ENCODE results near the gene B4GALT6. TPM values are rescaled to one million over a fixed set of nuclear protein-coding genes. Genes with fewer than 3 reads are reported as not detected.

B4GALT6 gene
- total RNA-seq, 4 donors from 2014 or later, result 3.0 to 6.5 (median 4.9) TPM

DNA sequence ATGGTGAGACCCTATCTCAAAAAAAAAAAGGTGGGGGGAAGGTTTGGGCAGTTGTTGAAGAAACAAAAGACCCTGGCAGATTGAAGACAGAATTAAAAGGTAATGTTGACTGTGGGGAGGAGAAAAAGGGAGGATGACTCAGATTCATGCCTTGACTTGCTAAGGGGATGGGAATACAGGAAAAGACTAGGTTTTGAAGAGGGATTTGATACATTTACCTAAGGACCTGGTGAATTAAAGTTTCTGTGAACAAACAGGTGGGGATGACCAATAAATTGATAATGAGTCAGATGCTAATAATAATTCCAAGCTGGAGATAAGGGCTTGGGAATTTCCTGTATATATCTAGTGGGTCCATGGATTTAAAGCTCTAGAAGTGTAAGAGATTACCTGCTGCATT is 65.1 kb downstream of the B4GALT6 start:
- TF ChIP-seq, protein P1, sequence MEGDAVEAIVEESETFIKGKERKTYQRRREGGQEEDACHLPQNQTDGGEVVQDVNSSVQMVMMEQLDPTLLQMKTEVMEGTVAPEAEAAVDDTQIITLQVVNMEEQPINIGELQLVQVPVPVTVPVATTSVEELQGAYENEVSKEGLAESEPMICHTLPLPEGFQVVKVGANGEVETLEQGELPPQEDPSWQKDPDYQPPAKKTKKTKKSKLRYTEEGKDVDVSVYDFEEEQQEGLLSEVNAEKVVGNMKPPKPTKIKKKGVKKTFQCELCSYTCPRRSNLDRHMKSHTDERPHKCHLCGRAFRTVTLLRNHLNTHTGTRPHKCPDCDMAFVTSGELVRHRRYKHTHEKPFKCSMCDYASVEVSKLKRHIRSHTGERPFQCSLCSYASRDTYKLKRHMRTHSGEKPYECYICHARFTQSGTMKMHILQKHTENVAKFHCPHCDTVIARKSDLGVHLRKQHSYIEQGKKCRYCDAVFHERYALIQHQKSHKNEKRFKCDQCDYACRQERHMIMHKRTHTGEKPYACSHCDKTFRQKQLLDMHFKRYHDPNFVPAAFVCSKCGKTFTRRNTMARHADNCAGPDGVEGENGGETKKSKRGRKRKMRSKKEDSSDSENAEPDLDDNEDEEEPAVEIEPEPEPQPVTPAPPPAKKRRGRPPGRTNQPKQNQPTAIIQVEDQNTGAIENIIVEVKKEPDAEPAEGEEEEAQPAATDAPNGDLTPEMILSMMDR (IDR thresholded peaks at IDR 0.05), result no peak
- no peak for DNase-seq (ENCODE audit: low spot score)
- no peak for ATAC-seq (ENCODE audit: low FRiP score)

DNA sequence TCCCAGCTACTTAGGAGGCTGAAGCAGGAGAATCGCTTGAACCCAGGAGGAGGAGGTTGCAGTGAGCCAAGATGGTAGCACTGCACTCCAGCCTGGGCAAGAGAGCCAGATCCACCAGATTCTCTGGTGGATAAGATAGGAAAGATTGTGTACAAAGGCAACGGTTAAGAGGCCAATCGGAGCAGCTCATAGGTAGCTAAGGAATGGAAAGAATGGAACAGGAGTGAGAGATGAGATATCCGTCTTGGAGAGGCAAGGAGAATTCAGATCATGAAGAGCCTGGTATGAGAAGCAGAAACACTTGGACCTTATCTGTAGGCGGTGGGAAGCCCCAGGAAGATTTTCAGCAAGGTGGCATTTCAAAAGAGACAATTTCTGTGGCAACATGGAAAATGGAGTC is 65.6 kb downstream of the B4GALT6 start:
- DNase-seq (ENCODE audit: low spot score) (no peak), ATAC-seq (ENCODE audit: low FRiP score) (no peak)
- TF ChIP-seq, protein P1 (IDR thresholded peaks at IDR 0.05), result no peak

DNA sequence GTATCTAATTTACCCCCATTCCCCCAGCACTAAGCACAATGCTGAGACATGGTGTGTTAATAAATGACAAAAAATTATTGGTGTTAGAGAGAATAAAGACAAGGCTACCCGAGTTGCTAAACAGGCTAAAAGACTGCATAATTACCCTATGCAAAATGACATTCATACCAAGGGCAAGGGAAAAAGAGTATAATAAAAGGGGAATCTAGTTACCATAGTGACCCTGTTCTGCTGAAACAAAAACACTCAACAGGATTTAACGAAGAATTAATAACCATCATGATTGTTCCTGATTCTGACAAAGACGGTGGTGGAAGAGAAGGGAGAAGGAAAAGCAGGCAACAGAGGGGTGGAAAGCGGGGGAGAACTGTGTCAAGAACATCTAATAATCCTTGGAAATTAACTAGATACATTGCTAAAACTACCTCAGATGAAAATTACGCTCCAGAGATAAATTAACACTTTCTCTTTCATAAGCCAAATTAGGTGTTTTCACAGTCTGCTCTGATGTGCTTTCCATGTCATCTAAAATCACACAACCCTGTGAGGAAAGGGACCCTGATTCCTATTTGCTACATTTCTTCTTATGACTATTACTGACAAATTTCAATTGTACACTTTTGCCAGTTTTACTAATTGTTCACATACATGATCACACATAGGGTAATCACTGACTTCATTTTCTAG is 67.2 kb downstream of the B4GALT6 start:
- TF ChIP-seq, protein P1 (IDR thresholded peaks at IDR 0.05), result no peak
- ATAC-seq (ENCODE audit: low FRiP score) (no peak), DNase-seq (ENCODE audit: low spot score) (no peak)

DNA sequence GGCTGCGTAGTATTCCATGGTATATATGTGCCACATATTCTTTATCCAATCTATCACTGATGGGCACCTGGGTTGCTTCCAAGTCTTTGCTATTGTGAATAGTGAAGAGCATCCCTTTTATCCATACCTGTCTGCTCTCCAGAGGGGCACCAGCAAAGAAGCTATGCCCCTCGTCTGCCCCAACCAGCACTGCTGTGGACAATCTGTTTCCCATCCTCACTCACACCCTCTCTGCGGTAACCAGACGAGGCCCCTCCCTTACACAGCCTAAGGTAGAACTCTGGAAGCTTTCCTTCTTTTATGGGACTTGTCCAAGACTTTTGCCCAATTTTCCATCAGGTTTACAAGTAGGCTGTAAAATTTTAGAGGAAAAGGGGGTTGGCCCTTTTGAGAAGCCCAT is 67.8 kb downstream of the B4GALT6 start:
- TF ChIP-seq, protein P1 (IDR thresholded peaks at IDR 0.05), result no peak
- ATAC-seq (ENCODE audit: low FRiP score), result no peak
- DNase-seq (ENCODE audit: low spot score), result no peak

DNA sequence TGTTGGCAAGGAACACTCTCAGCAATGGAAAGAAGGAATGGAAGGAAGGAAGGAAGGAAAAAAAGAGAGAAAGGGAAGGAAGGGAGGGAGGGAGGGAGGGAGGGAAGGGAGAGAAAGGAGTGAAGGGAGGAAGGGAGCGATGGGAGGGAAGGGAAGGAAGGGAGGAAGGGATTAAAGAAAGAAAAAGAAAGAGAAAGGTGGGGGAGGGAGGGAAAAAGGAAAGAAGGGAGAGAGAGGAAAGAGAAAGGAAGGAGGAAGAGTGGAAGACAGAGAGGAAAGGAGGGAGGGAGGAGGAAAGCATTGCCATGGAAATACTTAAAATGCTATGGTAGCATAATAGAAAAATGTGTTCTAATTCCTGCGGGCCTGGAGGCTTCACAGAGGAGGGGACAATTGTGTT is 70.3 kb downstream of the B4GALT6 start:
- DNase-seq (ENCODE audit: low spot score), result no peak
- no peak for ATAC-seq (ENCODE audit: low FRiP score)
- TF ChIP-seq, protein P1 (IDR thresholded peaks at IDR 0.05), result no peak

DNA sequence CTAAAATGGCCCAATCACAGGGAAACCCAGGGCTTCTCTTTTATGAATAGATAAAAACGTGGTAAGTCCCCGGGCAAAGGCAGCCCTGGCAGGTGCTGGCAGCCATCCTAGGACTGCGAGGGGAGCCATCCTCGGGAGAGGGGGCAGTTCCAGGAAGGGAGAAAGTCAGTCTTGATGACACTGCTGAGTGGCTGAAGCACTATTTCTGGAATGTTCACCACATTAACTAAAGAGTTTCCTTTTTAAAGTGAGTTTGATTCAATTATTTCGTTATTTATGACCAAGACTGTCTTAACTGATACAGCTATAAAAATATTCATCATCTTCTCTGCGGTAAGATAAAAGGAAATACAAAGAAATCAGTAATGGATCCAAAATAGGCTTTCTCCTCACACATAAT is 72.3 kb downstream of the B4GALT6 start:
- TF ChIP-seq, protein P1 (IDR thresholded peaks at IDR 0.05), result no peak
- no peak for ATAC-seq (ENCODE audit: low FRiP score)
- DNase-seq (ENCODE audit: low spot score), result no peak

DNA sequence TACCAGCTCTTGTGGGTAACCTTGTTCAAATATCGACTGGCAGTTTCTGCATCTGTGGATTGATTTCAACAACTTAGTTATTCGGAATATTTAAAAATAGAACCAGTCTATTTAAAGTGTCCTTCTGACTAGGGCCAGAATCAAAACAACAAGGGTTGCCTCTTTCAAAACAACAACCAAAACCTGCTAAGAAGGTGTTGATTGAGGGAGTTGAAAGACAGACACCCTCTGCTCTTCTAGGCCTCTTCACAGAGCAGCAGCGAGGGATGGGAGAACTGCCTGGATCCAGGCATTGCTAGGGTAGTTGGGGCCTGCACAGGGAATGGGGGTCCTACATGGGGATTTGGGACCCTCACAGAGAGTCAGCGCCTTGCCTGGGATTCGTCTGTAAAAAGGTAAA is 72.9 kb downstream of the B4GALT6 start:
- ATAC-seq (ENCODE audit: low FRiP score) (no peak), DNase-seq (ENCODE audit: low spot score) (no peak)
- TF ChIP-seq, protein P1 (IDR thresholded peaks at IDR 0.05), result no peak
